GM12875 (cell line): ENCODE data around the gene TEX2.

Source experiments
- H3K4me3 ChIP-seq: one replicate; pipeline ENCODE4 v1.5.1; 2011; ENCODE audit warnings: low read depth, low read length, control low read depth
- CTCF ChIP-seq: IDR thresholded peaks from 2 replicates; pipeline ENCODE4 v1.5.1; 2011; ENCODE audit warnings: low read depth, mild to moderate bottlenecking, control low read depth, inconsistent platforms, low read length, moderate library complexity, borderline replicate concordance; ENCODE audit not compliant: insufficient read depth

Gene TEX2

GRCh38 chr17:64158406-64158805 is 104.7 kb downstream of the TEX2 start:
- TF ChIP-seq CTCF = no peak
- no peak overlapping the region for H3K4me3 ChIP-seq

GRCh38 chr17:64157669-64158180 is 105.3 kb downstream of the TEX2 start:
- TF ChIP-seq CTCF = no peak

GRCh38 chr17:64156670-64157069 is 106.4 kb downstream of the TEX2 start:
- no peak for TF ChIP-seq CTCF
- H3K4me3 ChIP-seq = no peak overlapping the region

More at GRCh38 chr17:64157669-64158180, 105.3 kb downstream of the TEX2 start:
- no peak overlapping the region for H3K4me3 ChIP-seq

- no peak for TF ChIP-seq CTCF
- no peak overlapping the region for H3K4me3 ChIP-seq
Observed at GRCh38 chr17:64155751-64156544, 107.1 kb downstream of the TEX2 start.

- no peak for TF ChIP-seq CTCF
- H3K4me3 ChIP-seq = no peak overlapping the region
Observed at GRCh38 chr17:64155129-64155528, 107.9 kb downstream of the TEX2 start.

GRCh38 chr17:64154717-64155116 is 108.3 kb downstream of the TEX2 start:
- TF ChIP-seq CTCF = no peak
- H3K4me3 ChIP-seq = no peak overlapping the region

- no peak overlapping the region for H3K4me3 ChIP-seq
- TF ChIP-seq CTCF = no peak
Observed at GRCh38 chr17:64154313-64154695, 108.8 kb downstream of the TEX2 start.
